Uterus (tissue), 2 donors: ENCODE data around the gene NEBL.

Experiments
- POLR2A ChIP-seq, 2 donors: fragments of 450-650 bp; IDR thresholded peaks; one replicate each; pipeline ENCODE4 v1.6.1; 2016; ENCODE audit warnings: antibody characterized with exemption in 2 of 2, mild to moderate bottlenecking in 1 of 2, moderate library complexity in 1 of 2
- TF ChIP-seq, protein P1 (sequence below), 4 experiments: fragments of 200-600 bp in 2 of 4; fragments of 450-650 bp in 2 of 4; sonication (generic) in 2 of 4; IDR thresholded peaks; one replicate each; pipeline ENCODE4 v1.5.1; 2016 to 2019; ENCODE audit warnings: antibody characterized with exemption in 4 of 4, mild to moderate bottlenecking in 2 of 4, moderate library complexity in 1 of 4

DNA sequence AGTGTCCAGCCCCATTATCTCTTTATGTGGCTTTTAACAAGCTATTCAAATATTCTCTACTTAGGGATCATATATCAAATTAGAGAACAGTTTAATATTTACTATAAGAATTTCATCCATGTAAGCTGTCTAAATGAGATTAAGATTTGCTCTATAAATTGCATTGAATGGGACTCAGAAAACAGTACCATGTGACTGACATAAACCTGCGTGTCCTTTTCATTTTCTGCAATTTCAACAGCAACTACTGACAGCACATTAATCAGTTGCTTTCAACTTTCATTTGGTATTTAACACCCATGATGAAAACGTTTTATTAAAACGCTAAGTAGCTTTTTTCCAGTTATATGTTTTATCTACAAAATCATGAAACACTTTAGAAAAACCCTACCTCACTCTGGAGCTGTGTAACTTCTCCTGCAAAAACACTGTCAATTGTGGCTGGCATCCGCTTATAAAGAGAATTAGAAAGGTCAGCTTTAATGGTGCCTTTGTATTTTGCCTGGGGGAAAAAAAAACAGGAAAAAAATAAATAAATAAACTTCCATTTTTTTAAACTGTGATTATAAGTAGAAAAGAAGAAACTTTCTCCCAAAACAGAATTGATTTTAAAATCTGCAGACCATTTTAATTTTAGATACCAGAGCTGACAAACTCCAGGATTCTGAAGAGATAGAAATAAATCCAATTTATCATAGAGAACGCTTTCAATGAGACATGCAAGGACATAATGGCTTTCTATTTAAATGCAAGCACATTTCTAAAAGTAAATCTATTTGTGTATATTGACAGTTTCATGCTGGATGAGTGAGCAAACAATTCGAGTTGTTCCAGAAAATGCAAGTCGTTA, 9.2 kb downstream of the NEBL start:
- no peak for TF ChIP-seq POLR2A (IDR thresholded peaks at IDR 0.05)
- TF ChIP-seq, protein P1, sequence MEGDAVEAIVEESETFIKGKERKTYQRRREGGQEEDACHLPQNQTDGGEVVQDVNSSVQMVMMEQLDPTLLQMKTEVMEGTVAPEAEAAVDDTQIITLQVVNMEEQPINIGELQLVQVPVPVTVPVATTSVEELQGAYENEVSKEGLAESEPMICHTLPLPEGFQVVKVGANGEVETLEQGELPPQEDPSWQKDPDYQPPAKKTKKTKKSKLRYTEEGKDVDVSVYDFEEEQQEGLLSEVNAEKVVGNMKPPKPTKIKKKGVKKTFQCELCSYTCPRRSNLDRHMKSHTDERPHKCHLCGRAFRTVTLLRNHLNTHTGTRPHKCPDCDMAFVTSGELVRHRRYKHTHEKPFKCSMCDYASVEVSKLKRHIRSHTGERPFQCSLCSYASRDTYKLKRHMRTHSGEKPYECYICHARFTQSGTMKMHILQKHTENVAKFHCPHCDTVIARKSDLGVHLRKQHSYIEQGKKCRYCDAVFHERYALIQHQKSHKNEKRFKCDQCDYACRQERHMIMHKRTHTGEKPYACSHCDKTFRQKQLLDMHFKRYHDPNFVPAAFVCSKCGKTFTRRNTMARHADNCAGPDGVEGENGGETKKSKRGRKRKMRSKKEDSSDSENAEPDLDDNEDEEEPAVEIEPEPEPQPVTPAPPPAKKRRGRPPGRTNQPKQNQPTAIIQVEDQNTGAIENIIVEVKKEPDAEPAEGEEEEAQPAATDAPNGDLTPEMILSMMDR (IDR thresholded peaks at IDR 0.05), result no peak
